ENCODE measurements around the gene FAM13C.
A peak's percentile ranks its signal among the peaks of the same experiment; 100 is the strongest.

- TF ChIP-seq CTCF (conservative IDR thresholded peaks at IDR 0.05 in 1 of 2, IDR thresholded peaks at IDR 0.05 in 1 of 2; ENCODE audit: extremely low read depth in 1 of 2, insufficient read depth in 1 of 2, low read depth in 1 of 2, low read length in 2 of 2) = peak in 1 of 2 donors; percentile 31
- no peak for TF ChIP-seq EZH2 (IDR thresholded peaks at IDR 0.05; ENCODE audit: borderline replicate concordance, low read length)
These were observed 135.1 kb downstream of the FAM13C start for GRCh38 chr10:59227136-59227673.
